Measurements from ENCODE around the gene SLC25A48.

The SLC25A48 gene

GRCh38 chr5:135840959-135841358 lies 6.5 kb downstream of the SLC25A48 start:
- TF ChIP-seq CTCF (IDR thresholded peaks at IDR 0.05) = no peak

- TF ChIP-seq CTCF (IDR thresholded peaks at IDR 0.05) = no peak
Measured at GRCh38 chr5:135842737-135843136, 8.3 kb downstream of the SLC25A48 start.

- TF ChIP-seq CTCF (IDR thresholded peaks at IDR 0.05) = no peak
Measured at GRCh38 chr5:135843571-135844337, 9.3 kb downstream of the SLC25A48 start.

GRCh38 chr5:135846311-135846710 lies 11.8 kb downstream of the SLC25A48 start:
- TF ChIP-seq CTCF (IDR thresholded peaks at IDR 0.05) = no peak

- no peak for TF ChIP-seq CTCF (IDR thresholded peaks at IDR 0.05)
Measured at GRCh38 chr5:135847976-135848375, 13.5 kb downstream of the SLC25A48 start.

- TF ChIP-seq CTCF (IDR thresholded peaks at IDR 0.05) = no peak
Measured at GRCh38 chr5:135850231-135850630, 15.8 kb downstream of the SLC25A48 start.

- no peak for TF ChIP-seq CTCF (IDR thresholded peaks at IDR 0.05)
Measured at GRCh38 chr5:135850671-135851070, 16.2 kb downstream of the SLC25A48 start.

Data from LNCAP (cell line).